ACC112 (cell line): ENCODE measurements around the gene ATP2A3.

ENCODE experiments used
- H2AFZ ChIP-seq: fragments of 200-600 bp; sonication (generic); one replicate; pipeline ENCODE4 v1.6.0; 2017; ENCODE audit warnings: antibody characterized with exemption, low read length; ENCODE audit not compliant: unreplicated experiment
- H3K27ac ChIP-seq: fragments of 200-600 bp; sonication (generic); 2 replicates; pipeline ENCODE4 v1.5.1; 2014; ENCODE audit warnings: low read depth, mild to moderate bottlenecking, antibody characterized with exemption, low read length, moderate library complexity
- H3K27me3 ChIP-seq: fragments of 200-600 bp; sonication (generic); 2 replicates; pipeline ENCODE4 v1.6.1; 2014; ENCODE audit warnings: mild to moderate bottlenecking, antibody characterized with exemption, low read length, moderate library complexity, mixed read lengths; ENCODE audit not compliant: insufficient read depth
- H3K36me3 ChIP-seq: fragments of 200-600 bp; sonication (generic); 2 replicates; pipeline ENCODE4 v1.6.1; 2016; ENCODE audit warnings: mild to moderate bottlenecking, antibody characterized with exemption, low read length, moderate library complexity, mixed read lengths; ENCODE audit not compliant: insufficient read depth
- H3K4me1 ChIP-seq: fragments of 200-600 bp; sonication (generic); one replicate; pipeline ENCODE4 v1.6.1; 2016; ENCODE audit warnings: low read length, mixed read lengths; ENCODE audit not compliant: insufficient read depth, unreplicated experiment, control insufficient read depth
- H3K4me3 ChIP-seq: fragments of 200-600 bp; sonication (generic); 2 replicates; pipeline ENCODE4 v1.5.1; 2014; ENCODE audit warnings: mild to moderate bottlenecking, low read depth, low read length
- H3K79me2 ChIP-seq: fragments of 200-600 bp; sonication (generic); one replicate; pipeline ENCODE4 v1.6.0; 2016; ENCODE audit warnings: low read length; ENCODE audit not compliant: control insufficient read depth, unreplicated experiment, insufficient read depth

ATP2A3 gene

DNA sequence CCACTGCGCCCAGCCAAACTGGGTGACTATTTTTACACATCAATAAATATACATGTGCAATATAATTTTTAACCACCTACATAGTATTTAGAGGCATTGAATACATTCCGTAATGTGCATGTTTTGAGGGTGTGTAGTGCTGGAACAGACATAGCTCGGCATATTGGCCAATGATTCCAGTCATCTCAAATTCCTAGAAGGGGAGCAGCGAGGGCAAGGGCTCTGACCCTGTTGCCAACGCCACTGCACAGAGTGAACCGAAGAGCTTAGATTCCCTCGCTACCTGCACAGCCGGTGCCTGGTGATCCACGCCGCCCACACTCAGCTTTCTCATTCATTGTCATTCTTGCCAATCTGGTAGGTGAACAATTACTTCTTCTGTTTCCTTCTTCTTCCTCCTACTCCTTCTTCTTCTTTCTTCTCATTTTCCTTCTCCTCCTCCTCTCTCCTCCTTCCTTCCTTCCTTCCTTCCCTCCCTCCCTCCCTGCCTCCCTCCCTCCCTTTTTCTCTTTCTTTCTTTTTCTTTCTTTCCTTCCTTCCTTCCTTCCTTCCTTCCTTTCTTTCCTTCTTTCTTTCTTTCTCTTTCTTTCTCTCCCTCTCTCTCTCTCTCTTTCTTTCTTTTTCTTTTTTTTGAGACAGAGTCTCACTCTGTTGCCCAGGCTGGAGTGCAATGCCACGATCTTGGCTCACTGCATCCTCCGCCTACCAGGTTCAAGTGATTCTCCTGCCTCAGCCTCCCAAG is 26.3 kb upstream of the ATP2A3 start:
- Histone ChIP-seq H3K4me1 (no peaks in the 10 kb centered on the region), H3K36me3 (no peaks in the 10 kb centered on the region), H2AFZ (no peak overlapping the region), H3K27me3 (peaks cover 5% of the 10 kb centered on the region; the same call in 1 of the 2 replicates), H3K79me2 (no peaks in the 10 kb centered on the region), H3K27ac (no peak overlapping the region), H3K4me3 (no peak overlapping the region)

DNA sequence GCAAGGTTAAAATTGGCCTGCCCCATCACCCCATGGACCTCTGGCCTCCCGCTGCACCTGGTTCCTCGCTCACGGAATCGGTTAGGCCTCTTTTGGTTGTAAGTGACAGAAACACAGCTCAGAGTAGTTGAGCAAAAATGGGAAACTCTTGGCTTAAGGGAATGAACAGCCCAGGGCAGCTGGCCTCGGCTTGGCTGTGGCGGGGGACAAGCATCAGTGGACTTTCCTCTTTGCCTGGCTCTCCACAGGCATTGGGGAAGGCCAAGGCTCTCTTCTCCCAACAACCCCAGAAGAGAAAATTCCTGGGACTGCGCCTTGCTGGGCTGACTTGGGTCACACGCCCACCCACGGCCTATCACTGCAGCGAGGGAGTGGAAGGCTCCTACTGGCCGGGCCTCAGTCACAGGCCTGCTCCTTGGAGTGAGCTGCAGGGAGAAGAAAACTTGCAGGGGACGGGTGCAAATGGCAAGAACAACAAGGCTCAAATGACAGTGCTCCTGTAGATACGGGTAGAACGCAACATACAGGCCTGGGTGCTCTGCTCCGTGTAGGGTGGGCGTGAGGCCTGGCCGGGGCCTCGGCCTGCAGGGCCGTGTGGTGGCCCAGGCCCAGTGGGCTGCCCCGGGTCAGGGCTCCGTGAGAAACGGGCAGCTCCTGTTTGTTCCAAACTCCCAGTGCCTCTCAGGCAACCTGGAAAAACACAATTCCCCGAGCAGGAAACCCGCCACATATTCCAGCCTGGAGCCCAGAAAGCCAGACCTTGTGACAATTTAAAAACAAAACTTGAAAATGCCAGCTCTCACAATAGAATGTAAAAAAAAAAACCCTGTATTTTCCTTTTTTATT is 25.0 kb upstream of the ATP2A3 start:
- Histone ChIP-seq H3K79me2 (no peaks in the 10 kb centered on the region), H3K36me3 (no peaks in the 10 kb centered on the region), H3K4me1 (no peaks in the 10 kb centered on the region), H3K4me3 (no peak overlapping the region), H3K27me3 (no peaks in the 10 kb centered on the region), H3K27ac (no peak overlapping the region), H2AFZ (no peak overlapping the region)

DNA sequence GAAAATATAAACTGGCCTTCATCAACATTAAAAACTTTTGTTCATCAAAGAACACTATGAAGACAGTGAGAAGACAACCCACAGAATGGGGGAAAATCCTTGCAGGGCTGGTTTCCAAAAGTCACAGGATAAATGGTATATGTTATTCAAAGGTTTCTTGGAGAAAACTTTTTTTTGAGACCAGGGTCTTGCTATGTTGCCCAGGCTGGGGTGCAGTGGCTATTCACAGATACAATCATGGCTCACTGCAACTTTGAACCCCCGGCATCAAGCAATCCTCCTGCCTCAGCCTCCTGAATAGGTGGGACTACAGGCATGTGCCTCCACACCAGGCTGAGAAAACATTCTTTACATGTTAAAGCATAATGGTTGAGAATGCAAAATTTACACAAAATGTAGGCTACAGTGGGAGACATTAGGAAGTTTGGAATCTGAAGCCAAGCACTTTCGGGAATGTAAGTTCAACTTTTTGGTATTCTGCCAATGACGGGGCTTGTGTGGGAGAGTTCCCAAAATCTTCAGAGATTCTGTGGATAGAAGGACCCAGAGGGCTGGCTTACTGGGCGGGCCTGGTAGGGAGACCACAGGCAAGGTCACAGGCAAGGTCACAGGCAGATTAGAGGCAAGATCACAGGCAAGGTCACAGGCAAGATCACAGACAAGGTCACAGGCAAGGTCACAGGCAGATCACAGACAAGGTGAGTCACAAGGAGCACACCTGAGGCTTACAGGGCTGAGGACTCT is 24.2 kb upstream of the ATP2A3 start:
- Histone ChIP-seq H3K4me1 (peaks cover 6% of the 10 kb centered on the region), H3K36me3 (no peaks in the 10 kb centered on the region), H3K27ac (no peak overlapping the region), H3K27me3 (no peaks in the 10 kb centered on the region), H3K79me2 (no peaks in the 10 kb centered on the region), H2AFZ (no peak overlapping the region), H3K4me3 (no peak overlapping the region)

DNA sequence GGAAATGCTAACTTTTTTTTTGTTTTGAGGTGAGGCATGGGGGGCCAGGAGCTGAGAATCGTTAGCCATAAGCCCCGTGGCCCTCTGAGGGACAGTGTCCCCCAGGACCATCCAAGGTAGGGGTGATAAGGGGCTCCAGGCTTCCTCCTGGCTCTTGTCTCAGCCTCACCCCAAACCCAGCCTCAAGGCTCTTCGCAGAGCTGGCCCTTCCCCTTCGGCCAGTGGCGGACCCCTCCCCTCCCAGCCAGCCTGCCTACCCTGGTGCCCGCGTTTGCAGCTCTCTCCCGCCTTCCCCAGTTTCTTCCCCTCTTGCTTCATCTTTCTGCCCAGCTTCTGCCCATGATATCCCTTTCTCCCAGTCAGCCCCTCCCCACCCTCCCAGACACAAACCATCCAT is 22.7 kb upstream of the ATP2A3 start:
- peaks cover 6% of the 10 kb centered on the region for H3K4me1 ChIP-seq

DNA sequence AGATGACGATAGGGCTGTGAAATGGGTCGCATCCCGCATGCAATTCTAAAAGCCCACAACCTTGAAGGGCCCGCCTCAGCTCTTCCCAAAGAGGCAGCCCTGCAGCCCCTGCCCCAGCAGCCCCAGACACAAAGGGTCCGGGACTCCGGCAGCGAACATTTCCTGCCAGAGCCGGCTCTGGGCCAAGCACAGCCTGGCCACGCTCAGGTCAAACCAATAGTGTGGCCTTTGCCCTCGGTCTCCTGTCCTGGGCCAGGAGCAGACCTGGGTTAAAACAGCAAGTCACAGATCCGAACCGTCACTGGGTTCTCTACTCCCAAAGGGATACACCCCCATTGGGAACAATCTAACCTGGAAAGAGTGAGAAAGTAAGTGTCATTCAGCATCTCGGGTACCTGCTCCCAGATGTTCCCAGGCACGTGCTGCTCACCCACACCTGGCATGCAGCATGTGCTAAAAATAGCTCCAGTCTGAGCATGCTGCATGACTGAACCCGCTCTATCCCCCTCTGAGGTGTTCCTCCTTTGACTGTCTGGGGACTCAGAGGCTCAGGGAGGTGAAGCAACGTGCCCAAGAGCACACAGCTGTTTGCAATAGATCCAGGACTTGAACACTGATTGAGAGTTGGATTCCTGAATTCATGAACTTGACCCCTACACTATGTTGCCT is 22.2 kb upstream of the ATP2A3 start:
- Histone ChIP-seq H3K79me2 (no peaks in the 10 kb centered on the region), H3K27ac (no peak overlapping the region), H3K36me3 (no peaks in the 10 kb centered on the region), H3K27me3 (no peaks in the 10 kb centered on the region), H2AFZ (no peak overlapping the region), H3K4me1 (peaks cover 6% of the 10 kb centered on the region), H3K4me3 (no peak overlapping the region)

More for the DNA sequence above, 22.7 kb upstream of the ATP2A3 start:
- Histone ChIP-seq H3K27me3 (no peaks in the 10 kb centered on the region), H3K36me3 (no peaks in the 10 kb centered on the region), H3K4me3 (no peak overlapping the region), H2AFZ (no peak overlapping the region), H3K79me2 (no peaks in the 10 kb centered on the region), H3K27ac (no peak overlapping the region)

DNA sequence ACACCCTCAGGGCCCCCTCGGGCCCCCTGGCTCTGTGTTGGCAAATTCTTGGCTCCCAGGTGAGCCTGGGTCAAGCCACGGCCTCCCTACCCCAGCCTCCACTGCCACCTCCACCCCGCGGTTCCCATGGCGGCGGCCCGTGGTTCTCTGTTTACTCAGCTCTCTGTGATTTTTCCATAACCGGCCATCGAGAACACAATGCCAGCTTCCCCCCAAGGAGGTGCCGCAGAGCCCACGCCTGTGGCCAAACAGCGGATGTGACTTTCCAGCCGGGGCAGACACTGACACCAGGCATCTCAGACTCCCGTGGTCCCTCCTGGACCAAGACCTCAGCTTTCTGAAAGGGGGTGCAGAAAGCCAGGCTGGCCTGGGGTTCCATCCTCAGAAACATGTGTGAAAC is 21.6 kb upstream of the ATP2A3 start:
- Histone ChIP-seq H3K27me3 (no peaks in the 10 kb centered on the region), H3K79me2 (no peaks in the 10 kb centered on the region), H2AFZ (no peak overlapping the region), H3K4me3 (no peak overlapping the region), H3K27ac (no peak overlapping the region), H3K4me1 (peaks cover 6% of the 10 kb centered on the region), H3K36me3 (no peaks in the 10 kb centered on the region)

DNA sequence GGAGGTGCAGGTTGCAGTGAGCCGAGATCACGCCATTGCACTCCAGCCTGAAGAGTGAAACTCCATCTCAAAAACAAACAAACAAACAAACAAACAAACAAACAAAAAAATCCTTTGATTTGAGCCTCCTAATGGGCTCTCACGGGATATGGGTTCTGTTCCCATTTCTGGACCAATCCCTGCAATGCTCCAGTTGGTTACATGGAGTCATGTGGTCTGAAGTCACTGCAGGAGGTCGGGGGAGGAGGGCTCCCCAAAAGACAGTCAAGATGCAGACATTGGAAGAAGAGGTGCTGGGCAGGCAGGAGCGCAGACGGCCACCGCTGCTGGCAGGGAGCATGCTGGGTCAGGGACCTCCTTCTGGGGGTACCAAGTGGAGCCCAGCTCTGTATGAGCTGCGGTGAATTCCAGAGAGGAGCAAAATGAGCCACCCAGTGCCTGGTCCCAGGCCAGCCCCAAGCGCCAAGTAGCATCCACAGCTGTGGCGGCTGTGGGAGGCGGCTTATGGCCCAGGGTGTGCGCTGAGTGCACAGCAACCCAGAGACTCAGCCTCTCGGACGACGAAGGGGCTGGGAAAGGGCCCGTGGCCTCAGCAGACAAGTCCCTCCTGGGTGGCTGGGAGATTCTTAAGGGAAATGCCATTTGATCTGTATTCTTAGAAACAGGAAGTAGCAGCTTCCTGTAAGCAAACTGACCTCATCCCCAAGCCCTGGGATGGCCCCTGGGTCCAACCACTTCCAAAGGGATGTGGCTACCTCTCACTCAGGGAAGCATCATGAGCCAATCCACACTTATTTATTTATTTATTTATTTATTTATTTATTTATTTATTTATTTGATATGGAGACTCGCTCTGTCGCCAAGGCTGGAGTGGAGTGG is 19.6 kb upstream of the ATP2A3 start:
- Histone ChIP-seq H3K4me1 (peaks cover 6% of the 10 kb centered on the region), H3K27me3 (no peaks in the 10 kb centered on the region), H3K36me3 (no peaks in the 10 kb centered on the region), H3K4me3 (no peak overlapping the region), H2AFZ (peak overlapping the region; percentile 7), H3K79me2 (no peaks in the 10 kb centered on the region), H3K27ac (no peak overlapping the region)

DNA sequence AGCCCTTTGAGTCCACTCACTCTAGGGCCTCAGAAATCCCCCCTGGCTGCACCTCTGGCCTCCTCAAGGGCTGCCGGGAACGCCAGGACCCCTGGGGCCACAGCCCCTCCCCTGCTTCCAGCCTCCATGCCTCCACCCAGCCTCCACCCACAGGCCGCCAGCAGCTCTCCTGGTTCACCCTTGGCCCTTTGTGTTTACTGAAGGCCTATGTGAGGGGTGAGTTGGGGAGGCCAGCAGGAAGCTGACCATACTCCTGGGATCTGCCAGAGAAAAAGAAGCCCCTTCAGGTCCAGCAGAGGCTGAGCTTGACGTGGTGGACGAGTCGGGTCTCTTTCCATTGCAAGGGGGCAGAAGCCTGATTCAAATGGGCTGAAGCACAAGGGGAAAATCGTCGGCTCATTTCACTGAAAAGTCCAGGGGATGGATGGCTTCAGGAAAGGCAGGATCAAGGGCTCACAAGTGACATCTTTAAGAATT is 18.3 kb upstream of the ATP2A3 start:
- H3K27ac ChIP-seq, result no peak overlapping the region
- H3K4me3 ChIP-seq, result no peak overlapping the region
- no peak overlapping the region for H2AFZ ChIP-seq

DNA sequence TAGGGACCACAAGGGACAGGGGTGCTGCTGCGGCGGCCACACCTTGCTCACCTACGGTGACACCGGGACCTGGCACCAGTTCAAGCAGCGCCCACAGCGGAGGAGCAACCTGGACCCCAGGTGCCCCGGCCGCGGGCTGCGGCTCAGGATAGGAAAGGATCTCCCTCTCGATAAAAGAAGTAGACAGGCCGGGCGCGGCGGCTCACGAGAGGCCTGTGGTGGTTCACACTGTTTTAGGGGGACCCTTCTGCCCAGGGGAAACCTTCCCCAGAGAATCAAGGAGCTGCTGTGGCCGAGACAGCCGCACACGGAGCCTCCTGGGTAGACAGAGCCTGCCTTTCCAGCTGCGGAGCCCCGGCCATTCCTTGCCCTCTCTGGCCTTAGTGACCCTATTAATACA is 17.9 kb upstream of the ATP2A3 start:
- H3K4me3 ChIP-seq, result no peak overlapping the region
- H3K79me2 ChIP-seq, result no peaks in the 10 kb centered on the region
- no peaks in the 10 kb centered on the region for H3K36me3 ChIP-seq
- no peaks in the 10 kb centered on the region for H3K27me3 ChIP-seq
- no peak overlapping the region for H2AFZ ChIP-seq
- peaks cover 6% of the 10 kb centered on the region for H3K4me1 ChIP-seq
- H3K27ac ChIP-seq, result no peak overlapping the region

More for the DNA sequence above, 18.3 kb upstream of the ATP2A3 start:
- Histone ChIP-seq H3K36me3 (no peaks in the 10 kb centered on the region), H3K4me1 (peaks cover 6% of the 10 kb centered on the region), H3K27me3 (no peaks in the 10 kb centered on the region), H3K79me2 (no peaks in the 10 kb centered on the region)
